ENCODE results near the gene KIF26B. TPM values are rescaled to one million over a fixed set of nuclear protein-coding genes. Genes with fewer than 3 reads are reported as not detected.

KIF26B gene
- total and polyA plus RNA-seq, 2 experiments from 2014 or later: 0.03 to 0.76 TPM

DNA sequence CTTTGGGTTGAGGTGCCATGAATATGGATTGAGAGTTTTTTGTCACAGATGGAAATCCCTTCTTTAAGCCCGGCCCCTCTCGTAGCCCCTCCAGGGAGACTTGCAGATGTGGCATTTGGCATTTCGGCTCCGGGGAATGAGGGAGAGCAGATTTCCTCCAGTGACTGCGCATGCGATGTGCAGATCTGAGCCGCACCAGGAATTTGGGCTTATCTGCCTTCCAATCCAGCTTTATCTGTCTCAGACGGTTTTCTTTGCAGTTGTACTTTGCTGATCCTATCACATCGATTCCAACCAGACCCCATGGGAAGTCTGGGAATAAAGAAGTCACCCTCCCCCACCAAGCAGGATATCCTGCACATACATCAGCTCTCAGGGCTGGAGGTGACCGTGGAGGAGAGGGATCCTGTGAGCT, 11.7 kb downstream of the KIF26B start (continued):
- TF ChIP-seq, protein P1, sequence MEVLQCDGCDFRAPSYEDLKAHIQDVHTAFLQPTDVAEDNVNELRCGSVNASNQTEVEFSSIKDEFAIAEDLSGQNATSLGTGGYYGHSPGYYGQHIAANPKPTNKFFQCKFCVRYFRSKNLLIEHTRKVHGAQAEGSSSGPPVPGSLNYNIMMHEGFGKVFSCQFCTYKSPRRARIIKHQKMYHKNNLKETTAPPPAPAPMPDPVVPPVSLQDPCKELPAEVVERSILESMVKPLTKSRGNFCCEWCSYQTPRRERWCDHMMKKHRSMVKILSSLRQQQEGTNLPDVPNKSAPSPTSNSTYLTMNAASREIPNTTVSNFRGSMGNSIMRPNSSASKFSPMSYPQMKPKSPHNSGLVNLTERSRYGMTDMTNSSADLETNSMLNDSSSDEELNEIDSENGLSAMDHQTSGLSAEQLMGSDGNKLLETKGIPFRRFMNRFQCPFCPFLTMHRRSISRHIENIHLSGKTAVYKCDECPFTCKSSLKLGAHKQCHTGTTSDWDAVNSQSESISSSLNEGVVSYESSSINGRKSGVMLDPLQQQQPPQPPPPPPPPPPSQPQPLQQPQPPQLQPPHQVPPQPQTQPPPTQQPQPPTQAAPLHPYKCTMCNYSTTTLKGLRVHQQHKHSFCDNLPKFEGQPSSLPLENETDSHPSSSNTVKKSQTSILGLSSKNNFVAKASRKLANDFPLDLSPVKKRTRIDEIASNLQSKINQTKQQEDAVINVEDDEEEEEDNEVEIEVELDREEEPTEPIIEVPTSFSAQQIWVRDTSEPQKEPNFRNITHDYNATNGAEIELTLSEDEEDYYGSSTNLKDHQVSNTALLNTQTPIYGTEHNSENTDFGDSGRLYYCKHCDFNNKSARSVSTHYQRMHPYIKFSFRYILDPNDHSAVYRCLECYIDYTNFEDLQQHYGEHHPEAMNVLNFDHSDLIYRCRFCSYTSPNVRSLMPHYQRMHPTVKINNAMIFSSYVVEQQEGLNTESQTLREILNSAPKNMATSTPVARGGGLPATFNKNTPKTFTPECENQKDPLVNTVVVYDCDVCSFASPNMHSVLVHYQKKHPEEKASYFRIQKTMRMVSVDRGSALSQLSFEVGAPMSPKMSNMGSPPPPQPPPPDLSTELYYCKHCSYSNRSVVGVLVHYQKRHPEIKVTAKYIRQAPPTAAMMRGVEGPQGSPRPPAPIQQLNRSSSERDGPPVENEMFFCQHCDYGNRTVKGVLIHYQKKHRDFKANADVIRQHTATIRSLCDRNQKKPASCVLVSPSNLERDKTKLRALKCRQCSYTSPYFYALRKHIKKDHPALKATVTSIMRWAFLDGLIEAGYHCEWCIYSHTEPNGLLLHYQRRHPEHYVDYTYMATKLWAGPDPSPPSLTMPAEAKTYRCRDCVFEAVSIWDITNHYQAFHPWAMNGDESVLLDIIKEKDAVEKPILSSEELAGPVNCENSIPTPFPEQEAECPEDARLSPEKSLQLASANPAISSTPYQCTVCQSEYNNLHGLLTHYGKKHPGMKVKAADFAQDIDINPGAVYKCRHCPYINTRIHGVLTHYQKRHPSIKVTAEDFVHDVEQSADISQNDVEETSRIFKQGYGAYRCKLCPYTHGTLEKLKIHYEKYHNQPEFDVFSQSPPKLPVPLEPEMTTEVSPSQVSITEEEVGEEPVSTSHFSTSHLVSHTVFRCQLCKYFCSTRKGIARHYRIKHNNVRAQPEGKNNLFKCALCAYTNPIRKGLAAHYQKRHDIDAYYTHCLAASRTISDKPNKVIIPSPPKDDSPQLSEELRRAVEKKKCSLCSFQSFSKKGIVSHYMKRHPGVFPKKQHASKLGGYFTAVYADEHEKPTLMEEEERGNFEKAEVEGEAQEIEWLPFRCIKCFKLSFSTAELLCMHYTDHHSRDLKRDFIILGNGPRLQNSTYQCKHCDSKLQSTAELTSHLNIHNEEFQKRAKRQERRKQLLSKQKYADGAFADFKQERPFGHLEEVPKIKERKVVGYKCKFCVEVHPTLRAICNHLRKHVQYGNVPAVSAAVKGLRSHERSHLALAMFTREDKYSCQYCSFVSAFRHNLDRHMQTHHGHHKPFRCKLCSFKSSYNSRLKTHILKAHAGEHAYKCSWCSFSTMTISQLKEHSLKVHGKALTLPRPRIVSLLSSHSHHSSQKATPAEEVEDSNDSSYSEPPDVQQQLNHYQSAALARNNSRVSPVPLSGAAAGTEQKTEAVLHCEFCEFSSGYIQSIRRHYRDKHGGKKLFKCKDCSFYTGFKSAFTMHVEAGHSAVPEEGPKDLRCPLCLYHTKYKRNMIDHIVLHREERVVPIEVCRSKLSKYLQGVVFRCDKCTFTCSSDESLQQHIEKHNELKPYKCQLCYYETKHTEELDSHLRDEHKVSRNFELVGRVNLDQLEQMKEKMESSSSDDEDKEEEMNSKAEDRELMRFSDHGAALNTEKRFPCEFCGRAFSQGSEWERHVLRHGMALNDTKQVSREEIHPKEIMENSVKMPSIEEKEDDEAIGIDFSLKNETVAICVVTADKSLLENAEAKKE (CRISPR knock-in tag; IDR thresholded peaks at IDR 0.05): no peak
- TF ChIP-seq, protein P2, sequence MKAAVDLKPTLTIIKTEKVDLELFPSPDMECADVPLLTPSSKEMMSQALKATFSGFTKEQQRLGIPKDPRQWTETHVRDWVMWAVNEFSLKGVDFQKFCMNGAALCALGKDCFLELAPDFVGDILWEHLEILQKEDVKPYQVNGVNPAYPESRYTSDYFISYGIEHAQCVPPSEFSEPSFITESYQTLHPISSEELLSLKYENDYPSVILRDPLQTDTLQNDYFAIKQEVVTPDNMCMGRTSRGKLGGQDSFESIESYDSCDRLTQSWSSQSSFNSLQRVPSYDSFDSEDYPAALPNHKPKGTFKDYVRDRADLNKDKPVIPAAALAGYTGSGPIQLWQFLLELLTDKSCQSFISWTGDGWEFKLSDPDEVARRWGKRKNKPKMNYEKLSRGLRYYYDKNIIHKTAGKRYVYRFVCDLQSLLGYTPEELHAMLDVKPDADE (IDR thresholded peaks at IDR 0.05): no peak

DNA sequence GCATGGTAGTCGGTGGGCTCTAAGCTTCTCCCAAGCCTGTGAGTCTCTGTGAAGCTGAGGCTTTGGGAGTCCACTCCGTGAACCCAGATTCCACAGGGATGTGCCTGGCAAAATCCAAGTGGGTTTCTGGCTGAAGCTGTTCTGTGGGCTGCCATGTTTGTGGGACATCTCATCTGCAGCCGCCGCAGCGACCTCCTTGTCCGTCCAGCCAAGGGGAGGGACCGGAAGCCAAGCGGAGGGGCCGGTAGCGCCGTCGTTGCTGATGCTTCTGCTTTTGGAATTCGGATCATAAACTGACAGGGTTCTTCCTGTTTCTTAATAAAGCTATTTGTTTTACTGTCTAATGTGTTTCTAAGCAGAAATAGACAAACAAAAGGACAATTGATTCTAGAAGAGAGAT, 13.3 kb downstream of the KIF26B start:
- Histone ChIP-seq H3K36me3 (ENCODE audit: insufficient read depth) (no peaks in the 10 kb centered on the region), H3K79me2 (replicated peaks; ENCODE audit: insufficient read depth) (no peaks in the 10 kb centered on the region), H3F3A (replicated peaks; ENCODE audit: low read depth) (no peaks in the 10 kb centered on the region), H3K27me3 (ENCODE audit: insufficient read depth) (no peaks in the 10 kb centered on the region), H2AFZ (0 out of 2 replicates have a peak overlapping the region, but pooled peaks have one; percentile 2), H3K4me3 (no peak overlapping the region), H3K9me2 (ENCODE audit: insufficient read depth) (no peaks in the 10 kb centered on the region), H3K4me2 (no peak overlapping the region), H3K27ac (ENCODE audit: low read depth) (no peak overlapping the region), H4K20me1 (replicated peaks; ENCODE audit: insufficient read depth) (no peaks in the 10 kb centered on the region), H3K4me1 (ENCODE audit: insufficient read depth) (peaks cover 15% of the 10 kb centered on the region)
- DNase-seq (ENCODE audit: low spot score) (no peak), ATAC-seq (no peak)
- Mint-ChIP-seq H3K4me1 (peaks cover 18% of the 10 kb centered on the region), H3K4me3 (no peak overlapping the region), H3K9me3 (peaks cover 4% of the 10 kb centered on the region; the same call in 1 of the 3 replicates), H3K36me3 (ENCODE audit: low read depth) (no peaks in the 10 kb centered on the region), H3K27me3 (ENCODE audit: insufficient read depth, low read depth, poor library complexity) (peaks cover 2% of the 10 kb centered on the region), H3K27ac (no peak overlapping the region)
- no peak for TF ChIP-seq CREB1 (CRISPR knock-in tag; IDR thresholded peaks at IDR 0.05; ENCODE audit: low read depth)
